Activated T-cell treated with anti-CD3 and anti-CD28 coated beads, Interleukin-2, amount 50 U/mL, for 1 hour (primary cell): ENCODE results near the gene ARHGEF3.

Experiments
- DNase-seq: peaks from one replicate; pipeline ENCODE4 v3.0.0-alpha.2; 2020

ARHGEF3 gene

GRCh38 chr3:56822501-56822900 is 20.8 kb upstream of the ARHGEF3 start:
- no peak for DNase-seq

DNA sequence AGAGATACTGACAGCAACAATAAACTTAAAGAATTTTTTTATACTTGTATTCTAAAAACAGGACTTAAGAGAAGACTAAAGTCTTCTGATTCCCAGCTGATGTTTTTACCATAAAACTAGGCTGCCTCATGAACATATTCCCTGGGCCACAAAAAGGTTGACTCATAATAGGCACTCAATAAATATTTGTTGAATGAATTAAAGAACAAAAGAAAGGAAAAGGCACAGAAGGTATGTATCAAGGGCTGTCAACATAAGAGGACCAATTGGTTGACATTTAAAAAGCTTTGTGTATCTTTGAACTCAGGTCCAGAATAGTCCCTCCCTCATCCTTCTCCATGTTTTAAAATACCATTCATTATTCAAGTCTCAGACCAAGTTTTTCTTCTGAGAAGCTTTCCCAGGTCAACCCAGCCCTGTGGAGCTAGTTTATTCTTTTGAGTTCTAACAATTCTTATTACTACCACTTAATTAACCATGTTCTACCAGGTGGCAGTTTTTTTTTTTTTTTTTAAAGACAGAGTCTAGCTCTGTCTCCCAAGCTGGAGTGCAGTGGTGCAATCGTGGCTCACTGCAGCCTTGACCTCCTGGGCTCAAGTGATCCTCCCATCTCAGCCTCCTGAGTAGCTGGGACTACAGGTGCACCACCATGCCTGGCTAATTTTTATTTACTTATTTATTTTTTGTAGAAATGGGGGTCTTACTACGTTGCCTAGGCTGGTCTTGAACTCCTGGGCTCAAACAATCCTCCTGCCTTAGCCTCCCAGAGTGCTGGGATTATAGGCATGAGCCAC is 17.5 kb upstream of the ARHGEF3 start:
- DNase-seq: no peak

- no peak for DNase-seq
Observed at GRCh38 chr3:56818156-56818985, 16.6 kb upstream of the ARHGEF3 start.

GRCh38 chr3:56817646-56818045 is 15.9 kb upstream of the ARHGEF3 start:
- DNase-seq: no peak

- DNase-seq: no peak
Observed at GRCh38 chr3:56816061-56816460, 14.3 kb upstream of the ARHGEF3 start.

- DNase-seq: no peak
Observed at GRCh38 chr3:56815589-56815988, 13.8 kb upstream of the ARHGEF3 start.

- no peak for DNase-seq
Observed at GRCh38 chr3:56813653-56813960, 11.9 kb upstream of the ARHGEF3 start.

DNA sequence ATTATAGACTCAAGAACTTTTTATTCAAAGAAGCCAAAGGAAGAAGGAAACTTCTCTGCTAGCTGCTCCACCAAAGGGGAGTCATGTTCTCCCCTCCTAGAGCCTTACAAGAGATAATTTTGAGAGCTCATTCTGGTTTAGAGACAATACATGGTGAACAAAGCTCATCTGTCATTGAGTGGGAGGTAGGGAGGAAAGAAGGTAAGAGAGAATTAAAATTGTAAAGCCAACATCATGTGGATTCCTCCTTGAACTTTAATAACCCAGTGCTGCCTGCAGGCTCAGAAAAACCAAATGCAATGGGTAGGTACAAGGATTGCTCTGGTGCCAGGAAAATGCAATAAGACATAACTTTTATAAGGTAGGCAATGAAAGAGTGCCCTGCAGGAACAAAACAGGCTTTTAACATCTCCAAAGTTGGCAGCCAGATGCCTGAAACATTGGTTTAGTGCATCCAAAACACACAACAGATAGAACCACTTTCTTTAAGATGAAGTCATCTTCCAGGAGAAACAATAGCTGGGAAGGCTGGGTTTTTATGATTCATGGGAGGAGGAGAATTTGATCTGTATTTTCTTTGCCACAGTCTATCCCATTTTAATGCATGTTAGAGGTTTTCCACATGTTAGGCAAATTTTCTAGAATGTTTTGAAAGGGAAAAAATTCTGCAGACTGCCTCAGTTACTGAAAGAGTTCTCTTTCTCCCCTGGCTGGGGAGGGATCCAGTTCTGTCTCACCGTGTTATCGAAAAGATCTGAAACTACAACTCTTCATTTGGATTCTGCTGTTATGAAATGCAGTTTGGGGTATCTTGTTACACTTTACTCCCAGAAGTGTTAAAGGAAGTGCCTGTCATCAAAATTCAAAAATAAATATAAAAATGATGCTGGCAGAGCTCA is 11.3 kb upstream of the ARHGEF3 start:
- no peak for DNase-seq

DNA sequence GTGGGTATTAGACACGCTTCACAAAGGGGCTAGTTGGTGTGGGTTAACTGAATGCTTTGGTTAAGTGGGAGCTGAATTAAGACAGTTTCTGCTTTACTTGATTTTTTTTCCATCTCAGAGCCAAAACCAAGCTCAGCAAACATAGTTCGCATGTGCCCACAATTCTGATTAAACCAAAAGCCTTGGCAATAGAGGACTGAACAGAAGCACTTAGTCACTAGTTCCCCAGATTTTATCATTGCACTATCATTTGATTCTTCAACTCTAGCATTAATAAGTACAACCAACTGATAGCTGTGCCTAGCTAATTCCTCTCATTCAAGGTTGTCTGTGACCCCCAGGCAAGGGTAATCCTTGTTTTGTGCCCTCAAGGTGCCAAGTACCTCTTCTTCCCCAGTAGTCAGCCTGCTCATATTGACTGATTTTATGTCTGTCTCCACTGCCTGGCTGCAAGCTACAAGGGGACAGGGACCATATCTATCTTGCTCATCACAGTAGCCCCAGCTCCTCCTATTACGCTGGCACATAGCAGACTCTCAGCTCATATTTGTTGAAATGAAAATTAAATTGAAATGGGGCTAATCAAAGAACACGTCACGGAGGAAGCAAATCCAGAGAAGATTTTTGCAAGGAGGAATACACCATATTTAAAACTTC is 9.9 kb upstream of the ARHGEF3 start:
- no peak for DNase-seq

DNA sequence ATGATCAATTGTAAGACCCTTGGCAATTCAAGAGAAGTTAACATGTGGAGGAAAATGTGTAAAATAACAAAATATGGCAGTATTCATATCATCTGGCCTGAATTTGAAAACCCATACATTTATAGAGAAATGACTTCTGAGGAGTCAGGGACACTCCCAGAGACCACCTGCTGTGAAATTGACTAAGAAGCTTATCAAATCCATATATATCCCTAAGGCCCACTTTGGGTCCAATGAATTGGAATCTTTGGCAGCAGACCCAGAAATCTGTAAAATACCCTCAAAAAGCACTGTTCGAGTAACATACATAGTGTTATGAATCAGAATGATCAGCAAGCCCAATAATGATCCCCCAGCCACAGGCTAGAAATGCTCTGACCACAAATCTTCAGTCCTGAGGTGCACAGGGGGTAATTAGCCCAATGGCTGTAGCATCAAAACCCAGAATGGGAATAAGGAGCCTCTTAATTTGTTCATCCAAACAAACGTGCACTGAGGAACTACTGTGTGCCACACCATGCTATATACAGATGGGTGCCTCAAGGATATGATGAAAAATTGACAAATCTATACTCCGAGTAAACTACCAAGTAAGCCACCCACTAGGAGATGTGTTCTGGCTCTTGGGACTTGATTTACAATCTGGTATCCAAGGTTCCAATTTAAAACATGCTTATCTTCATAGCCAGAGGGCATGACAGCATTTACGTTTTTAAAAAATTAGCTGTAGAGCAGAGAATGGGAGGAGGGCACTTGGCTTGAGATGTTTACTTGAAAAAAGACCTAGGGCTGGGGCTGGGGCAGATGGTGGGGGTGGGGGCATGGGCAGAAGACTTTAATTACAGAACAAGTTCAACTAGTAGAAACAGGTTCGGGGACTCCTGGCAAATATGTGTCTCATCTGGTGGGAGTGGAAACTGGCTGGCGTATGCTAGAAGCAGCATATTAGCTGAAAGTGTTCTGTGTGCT is 9.1 kb upstream of the ARHGEF3 start:
- DNase-seq: no peak

DNA sequence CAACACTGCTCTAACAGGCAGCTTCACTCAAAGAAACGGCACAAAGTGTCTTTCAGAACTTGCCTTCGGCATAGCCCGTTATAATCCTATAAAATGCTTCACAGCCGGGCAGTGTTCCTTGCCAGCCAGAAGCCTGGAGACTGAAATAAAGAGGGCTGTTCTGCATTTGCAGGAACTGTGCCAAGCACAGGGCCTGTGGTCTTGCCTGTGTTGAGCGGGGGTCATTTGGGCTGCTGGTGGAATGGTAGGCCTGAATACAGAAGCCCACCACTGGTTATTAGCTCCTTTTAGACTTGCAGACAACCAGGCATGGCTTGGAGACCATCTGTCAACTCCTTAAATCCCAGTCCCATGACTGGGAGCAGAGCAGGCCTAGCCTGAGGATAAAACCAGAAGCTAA is 4.7 kb upstream of the ARHGEF3 start:
- DNase-seq: no peak

- no peak for DNase-seq
Observed at GRCh38 chr3:56802790-56803189, 1.0 kb upstream of the ARHGEF3 start.

DNA sequence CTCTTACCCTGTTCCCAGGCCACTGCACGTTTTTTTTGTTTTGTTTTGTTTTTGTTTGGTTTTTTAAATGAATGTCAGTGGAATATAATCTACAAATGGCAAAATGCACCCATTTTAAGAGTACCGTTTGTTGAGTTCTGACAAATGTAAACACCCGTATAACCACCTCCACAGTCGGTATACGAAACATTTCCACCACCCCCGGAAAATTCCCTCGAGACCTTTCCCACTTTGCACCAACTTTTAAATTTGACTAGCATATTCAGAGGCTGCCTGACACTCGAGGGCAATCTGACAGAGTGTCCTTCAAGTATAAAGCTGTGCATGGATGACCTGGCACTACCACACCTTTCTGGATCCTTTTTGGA is 613 bp upstream of the ARHGEF3 start:
- no peak for DNase-seq

DNA sequence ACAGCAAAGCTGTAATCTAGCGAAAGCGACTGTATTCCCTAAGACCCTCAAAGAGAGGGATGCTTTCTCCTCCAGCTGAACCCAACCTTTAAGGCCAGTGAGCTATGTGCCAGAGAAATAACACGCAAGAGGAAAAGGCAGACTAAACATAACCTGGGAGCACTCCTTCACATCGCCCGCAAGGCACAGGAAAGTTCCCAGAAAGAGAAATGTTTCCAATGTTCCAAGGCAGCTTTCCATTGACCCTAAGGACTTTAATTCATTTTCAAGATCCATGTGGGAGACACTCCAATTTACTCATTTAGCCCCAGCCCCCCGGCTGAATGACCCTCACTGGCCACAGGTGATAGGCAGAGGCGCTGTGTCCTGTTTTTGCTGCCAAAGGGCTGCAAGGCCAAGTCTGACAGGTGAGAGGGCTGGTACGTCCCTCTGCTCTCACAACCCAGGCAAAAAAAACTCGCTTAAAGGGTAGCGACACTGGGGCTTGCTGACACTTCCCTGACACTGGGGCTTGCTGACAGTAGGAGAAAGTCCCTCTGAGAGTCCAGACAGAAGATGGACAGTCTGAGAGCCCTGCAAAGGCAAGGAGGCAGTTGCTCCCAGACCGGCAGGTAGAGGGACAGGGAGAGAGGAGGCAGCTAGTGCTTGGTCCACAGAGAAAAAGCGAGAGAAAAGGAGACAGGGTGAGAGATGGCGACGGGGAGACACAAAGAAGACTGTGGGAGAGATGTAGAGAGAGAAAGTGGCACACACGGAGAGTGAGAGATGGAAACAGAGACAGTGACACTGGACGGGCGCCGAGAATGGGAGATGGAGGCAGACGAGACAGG is 702 bp downstream of the ARHGEF3 start:
- DNase-seq: peak; percentile 57

- peak; percentile 74 for DNase-seq
Observed at GRCh38 chr3:56800130-56800831, 1.5 kb downstream of the ARHGEF3 start.

- DNase-seq: peak; percentile 39
Observed at GRCh38 chr3:56799251-56799882, 2.4 kb downstream of the ARHGEF3 start.

- no peak for DNase-seq
Observed at GRCh38 chr3:56796996-56797395, 4.8 kb downstream of the ARHGEF3 start.

- no peak for DNase-seq
Observed at GRCh38 chr3:56796202-56796601, 5.5 kb downstream of the ARHGEF3 start.

- DNase-seq: no peak
Observed at GRCh38 chr3:56795829-56796185, 5.9 kb downstream of the ARHGEF3 start.
